Epithelial cell of esophagus (primary cell): ENCODE results near the gene PARL.

ENCODE experiments used
- DNase-seq: peaks from one replicate; pipeline ENCODE4 v3.0.0; 2010; ENCODE audit warnings: low read depth
- H3K4me3 ChIP-seq: 2 replicates; pipeline ENCODE4 v1.5.1; 2011; ENCODE audit warnings: mild to moderate bottlenecking, low read length, control low read depth
- CTCF ChIP-seq: IDR thresholded peaks from 2 replicates; pipeline ENCODE4 v1.5.1; 2011; ENCODE audit warnings: low read depth, mild to moderate bottlenecking, low read length, control low read depth, inconsistent platforms; ENCODE audit not compliant: insufficient read depth; ENCODE audit errors: missing control alignments

Gene PARL

GRCh38 chr3:183827809-183828537, 56.7 kb downstream of the PARL start:
- H3K4me3 ChIP-seq: no peak overlapping the region
- no peak for DNase-seq
- TF ChIP-seq CTCF: no peak

GRCh38 chr3:183826448-183827250, 58.0 kb downstream of the PARL start:
- no peak for TF ChIP-seq CTCF
- DNase-seq: peak; percentile 49

GRCh38 chr3:183825456-183826161, 59.1 kb downstream of the PARL start, which contains the start of gene MAP6D1:
MAP6D1 (minus strand) TSS chr3:183825577; CDS start chr3:183825547, 30 bp downstream.
- TF ChIP-seq CTCF: peak; percentile 5
- peak; percentile 36 for DNase-seq

More at GRCh38 chr3:183826448-183827250, 58.0 kb downstream of the PARL start:
- no peak overlapping the region for H3K4me3 ChIP-seq

GRCh38 chr3:183824761-183825455, 59.8 kb downstream of the PARL start:
- no peak for DNase-seq
- peak overlapping the region; percentile 43 for H3K4me3 ChIP-seq
- no peak for TF ChIP-seq CTCF

More at GRCh38 chr3:183825456-183826161, 59.1 kb downstream of the PARL start, which contains the start of gene MAP6D1:
- peak within 1 kb of the TSS; percentile 43 for H3K4me3 ChIP-seq

- TF ChIP-seq CTCF: no peak
- DNase-seq: no peak
- no peak overlapping the region for H3K4me3 ChIP-seq
Measured at GRCh38 chr3:183823963-183824362, 60.7 kb downstream of the PARL start.

GRCh38 chr3:183822631-183823030, 62.0 kb downstream of the PARL start:
- TF ChIP-seq CTCF: no peak
- H3K4me3 ChIP-seq: no peak overlapping the region
- no peak for DNase-seq
